ENCODE measurements around the gene ASCL2.
"Not testable (repeated sequence)": the region's sequence is repeated elsewhere in the genome, so short reads cannot be mapped to it uniquely, and the experiment has no call there.

DNA sequence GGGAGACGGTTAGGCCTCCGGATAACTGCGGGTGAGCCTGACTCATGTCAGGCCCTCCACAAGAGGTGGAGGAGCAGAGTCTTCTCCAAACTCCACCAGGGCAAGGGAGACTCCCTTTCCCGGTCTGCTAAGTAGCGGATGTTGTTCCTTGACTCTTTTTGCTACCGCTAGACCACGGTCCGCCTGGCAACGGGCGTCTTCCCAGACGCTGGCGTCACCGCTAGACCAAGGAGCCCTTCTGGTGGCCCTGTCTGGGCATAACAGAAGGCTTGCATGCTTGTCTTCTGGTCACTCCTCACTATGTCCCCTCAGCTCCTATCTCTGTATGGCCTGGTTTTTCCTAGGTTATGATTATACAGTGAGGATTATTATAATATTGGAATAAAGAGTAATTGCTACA lies 16.0 kb upstream of the ASCL2 start:
- not testable (repeated sequence) for TF ChIP-seq CTCF, POLR2AphosphoS5, POLR2A, EP300 (IDR thresholded peaks at IDR 0.05)
